GM19372 (cell line): Measurements from ENCODE around the gene KCNQ1.

Experiments
- ATAC-seq: cut with Tn5 transposase; IDR thresholded peaks from one replicate; pipeline ENCODE4 v1.9.1; 2021; ENCODE audit warnings: mild to moderate bottlenecking, low read depth, moderate library complexity; ENCODE audit not compliant: unreplicated experiment

Gene KCNQ1

DNA sequence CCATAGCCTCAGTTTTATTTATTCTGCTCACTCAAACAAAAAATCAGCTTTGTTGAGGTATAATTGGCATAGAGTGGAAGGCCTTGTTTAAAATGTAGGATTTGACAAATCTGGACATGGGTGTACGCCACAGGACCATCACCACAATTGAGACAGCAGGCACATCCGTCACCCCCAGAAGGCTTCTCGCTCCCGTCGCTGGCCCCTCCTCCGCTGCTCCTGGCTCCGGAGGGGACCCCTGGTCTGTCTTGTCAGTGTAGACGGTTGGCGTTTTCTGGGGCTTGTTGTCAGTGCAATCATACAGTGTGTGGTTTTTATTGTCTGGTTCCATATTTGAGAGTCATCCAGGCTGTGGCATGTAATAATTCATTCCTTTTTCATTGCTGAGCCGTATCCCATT lies 97.6 kb downstream of the KCNQ1 start:
- no peak for ATAC-seq

DNA sequence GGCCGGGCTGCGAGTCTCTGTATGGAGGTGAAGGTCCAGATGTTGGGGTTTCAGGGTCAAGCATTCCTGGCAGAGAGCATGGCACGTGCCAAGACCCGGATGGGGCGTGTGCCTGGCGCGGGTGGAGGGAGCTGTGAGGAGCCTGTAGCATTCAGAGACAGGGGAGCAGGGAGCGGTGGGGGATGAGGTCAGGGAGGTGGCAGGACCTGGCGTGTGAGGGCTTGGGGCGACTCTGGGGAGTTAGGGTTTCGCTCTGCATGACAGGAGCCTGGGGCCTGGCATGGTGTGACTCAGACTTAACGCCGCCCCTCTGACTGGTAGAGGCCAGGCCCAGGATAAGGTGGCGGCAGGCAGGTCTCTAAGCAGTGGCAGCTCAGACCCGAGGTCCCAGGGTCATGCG lies 103.0 kb downstream of the KCNQ1 start:
- ATAC-seq: no peak

DNA sequence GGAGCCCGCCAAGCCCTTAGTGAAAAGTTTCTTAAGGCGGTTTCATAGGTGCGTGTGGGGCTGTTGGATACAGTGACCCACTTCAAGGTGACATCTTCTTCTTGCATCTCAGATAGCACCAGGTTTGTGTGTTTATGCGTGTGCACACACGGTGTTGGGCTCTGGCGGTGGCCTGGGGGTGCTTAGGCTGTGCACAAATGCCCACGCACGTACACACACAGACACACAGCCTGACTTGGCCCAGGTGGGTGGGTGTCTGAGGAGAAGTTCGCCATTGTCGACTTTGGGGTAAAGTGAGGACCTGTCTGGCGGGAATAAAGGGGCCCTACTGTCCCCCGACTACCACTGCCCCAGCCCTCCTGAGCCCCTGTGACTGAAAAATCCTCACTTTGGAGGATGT lies 103.8 kb downstream of the KCNQ1 start:
- no peak for ATAC-seq

- ATAC-seq: no peak
Observed at GRCh38 chr11:2549080-2549479, 104.3 kb downstream of the KCNQ1 start.

- no peak for ATAC-seq
Observed at GRCh38 chr11:2549491-2549875, 104.7 kb downstream of the KCNQ1 start.

DNA sequence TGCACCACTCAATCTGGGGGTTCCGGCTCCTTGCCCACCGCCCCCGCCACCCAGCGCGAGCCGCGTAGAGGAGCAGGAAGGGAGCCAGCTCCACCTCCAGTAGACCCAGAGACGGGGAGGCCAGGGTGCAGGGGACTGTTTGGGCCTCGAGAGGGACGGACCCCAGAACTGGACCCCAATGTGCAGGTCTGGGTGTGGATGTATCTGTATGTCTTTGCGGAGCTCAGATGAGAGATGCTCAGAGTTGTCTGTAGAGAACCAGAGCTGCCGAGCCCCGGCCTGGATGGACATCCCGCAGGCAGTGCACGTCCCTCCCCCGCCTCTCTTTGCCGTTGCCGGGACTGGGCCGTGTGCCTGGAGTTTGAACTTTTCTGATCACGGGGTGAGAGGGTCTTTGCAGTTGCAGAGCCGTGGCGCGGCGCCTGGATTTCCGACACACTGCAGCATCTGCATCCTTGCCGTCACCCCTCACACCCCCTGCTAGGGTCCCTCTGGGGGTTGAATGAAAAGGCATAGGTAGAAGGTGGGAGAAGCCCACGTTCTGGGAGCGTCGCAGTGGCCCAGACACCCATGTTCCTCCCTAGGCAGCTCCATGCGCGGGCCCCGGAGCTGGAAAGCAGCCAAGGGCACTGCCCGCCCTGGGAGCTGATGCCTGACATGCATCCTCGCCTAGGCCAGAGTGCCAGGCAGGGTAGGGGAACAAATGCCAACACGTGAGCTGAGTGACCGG lies 105.2 kb downstream of the KCNQ1 start:
- ATAC-seq: no peak

DNA sequence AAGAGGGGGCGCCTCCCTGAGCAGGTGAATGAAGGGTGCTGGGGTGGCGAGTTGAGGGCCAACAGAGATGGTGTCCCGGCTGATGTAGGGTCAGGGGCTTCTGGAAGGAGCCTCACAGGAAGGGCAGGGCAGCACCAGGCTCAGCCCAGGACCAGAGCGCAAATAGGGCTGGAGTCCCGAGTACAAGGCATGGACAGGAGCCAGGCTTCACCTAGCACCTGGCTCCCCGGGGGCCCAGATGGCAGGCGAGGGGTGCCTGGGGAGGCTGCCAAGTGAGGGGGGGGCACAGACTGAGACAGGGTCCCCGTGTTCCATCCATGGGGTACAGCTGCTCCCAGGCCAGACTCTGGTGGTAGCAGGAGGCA lies 105.8 kb downstream of the KCNQ1 start:
- ATAC-seq: no peak

DNA sequence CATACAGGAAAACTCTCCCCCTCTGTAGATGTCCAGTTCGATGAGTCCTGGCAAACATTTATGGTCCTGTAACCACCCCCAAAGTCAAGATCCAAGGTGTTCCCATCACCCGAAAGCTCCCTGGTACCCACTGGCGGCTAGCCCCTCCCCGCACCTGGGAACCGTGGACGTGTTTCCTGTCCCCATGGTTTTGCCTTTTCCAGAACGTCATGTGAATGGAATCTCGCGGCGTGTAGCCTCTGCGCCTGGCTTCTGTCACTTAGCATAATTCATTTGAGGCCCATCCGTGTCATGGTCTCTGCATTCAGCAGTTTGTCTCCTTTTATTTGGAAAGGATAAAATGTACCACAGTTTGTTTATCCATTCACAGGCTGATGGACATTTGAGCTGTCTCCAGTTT lies 106.3 kb downstream of the KCNQ1 start:
- no peak for ATAC-seq

GRCh38 chr11:2552210-2552609 lies 107.4 kb downstream of the KCNQ1 start:
- ATAC-seq: no peak

DNA sequence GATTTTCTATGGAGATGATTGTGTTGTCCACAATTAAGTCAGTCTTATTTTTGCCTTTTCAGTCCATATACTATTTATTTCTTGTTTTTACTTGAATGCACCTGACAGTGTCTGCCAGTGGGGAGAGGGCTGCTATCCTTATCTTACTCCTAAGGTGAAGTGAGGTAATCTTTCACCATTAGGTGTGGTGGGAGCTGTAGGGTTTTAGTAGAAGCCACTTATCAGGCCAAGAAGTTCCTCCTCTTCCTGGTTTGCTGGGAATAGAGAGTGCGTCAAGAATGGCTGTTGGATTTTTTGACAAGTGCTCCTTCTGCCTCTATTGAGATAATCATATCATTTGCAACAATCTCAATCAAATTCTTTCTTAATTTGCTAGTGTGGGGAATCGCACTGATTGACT lies 108.4 kb downstream of the KCNQ1 start:
- no peak for ATAC-seq

GRCh38 chr11:2553886-2554285 lies 109.1 kb downstream of the KCNQ1 start:
- no peak for ATAC-seq

DNA sequence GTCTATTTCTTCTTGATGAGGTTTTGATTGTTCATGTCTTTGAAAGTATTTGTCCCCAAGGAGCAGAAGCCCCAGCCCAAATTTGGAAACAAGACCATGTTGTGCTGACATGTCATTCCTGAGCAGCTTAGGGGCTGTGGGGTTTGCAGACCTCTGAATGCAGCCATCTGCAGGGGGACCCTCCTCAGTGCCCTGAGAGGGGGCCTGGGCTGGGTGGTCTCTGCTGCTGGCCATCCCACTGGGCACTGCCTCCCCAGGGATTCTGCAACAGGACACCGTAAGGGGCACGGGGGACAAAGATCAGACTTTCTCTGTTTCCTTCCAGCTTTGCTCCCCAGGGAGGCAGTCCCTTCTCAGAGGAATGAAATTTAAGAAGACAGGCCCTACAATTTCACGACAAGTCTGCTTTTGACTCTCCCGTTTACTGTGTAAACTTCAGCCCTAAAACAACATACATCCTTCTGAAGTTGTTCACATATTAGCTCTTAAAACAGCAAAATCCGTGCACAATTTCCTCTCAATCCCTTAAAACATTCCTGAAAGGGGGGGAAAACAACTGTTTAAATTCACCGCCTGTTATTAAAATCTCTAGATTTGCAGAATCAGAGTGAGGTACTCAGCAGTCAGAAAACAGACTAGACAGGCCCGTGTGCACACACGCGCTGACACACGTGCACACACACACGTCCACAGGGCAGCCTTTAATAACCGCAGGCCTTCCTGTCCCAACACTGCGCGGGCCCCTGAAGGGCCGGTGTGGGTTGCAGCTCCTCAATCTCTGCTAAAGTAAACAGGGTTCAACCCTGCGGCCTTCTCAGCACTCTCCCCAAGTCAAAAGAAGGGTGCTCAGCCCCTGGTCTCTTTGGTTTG lies 109.8 kb downstream of the KCNQ1 start:
- ATAC-seq: no peak

GRCh38 chr11:2555336-2555735 lies 110.5 kb downstream of the KCNQ1 start:
- no peak for ATAC-seq

GRCh38 chr11:2555891-2556290 lies 111.1 kb downstream of the KCNQ1 start:
- ATAC-seq: no peak

DNA sequence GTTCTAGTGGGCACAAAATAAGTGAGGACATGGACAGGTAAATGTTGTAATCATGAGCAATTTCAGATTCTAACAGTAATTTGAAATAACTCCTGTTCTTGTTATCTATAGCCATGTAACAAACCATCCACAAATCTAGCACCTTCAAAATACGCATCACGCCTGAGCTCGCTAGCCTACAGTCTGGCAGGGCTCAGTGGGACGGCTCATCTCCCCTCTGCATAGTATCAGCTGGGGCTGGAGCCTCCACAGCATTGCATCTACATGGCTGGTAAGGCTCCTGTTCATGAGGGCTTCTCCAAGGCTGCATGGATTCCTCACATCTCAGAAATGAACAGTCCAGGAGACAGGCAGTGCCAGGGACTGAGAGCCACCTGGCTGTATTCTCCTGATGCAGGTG lies 112.6 kb downstream of the KCNQ1 start:
- no peak for ATAC-seq

- no peak for ATAC-seq
Observed at GRCh38 chr11:2558397-2558796, 113.6 kb downstream of the KCNQ1 start.

- ATAC-seq: no peak
Observed at GRCh38 chr11:2558861-2559526, 114.2 kb downstream of the KCNQ1 start.

DNA sequence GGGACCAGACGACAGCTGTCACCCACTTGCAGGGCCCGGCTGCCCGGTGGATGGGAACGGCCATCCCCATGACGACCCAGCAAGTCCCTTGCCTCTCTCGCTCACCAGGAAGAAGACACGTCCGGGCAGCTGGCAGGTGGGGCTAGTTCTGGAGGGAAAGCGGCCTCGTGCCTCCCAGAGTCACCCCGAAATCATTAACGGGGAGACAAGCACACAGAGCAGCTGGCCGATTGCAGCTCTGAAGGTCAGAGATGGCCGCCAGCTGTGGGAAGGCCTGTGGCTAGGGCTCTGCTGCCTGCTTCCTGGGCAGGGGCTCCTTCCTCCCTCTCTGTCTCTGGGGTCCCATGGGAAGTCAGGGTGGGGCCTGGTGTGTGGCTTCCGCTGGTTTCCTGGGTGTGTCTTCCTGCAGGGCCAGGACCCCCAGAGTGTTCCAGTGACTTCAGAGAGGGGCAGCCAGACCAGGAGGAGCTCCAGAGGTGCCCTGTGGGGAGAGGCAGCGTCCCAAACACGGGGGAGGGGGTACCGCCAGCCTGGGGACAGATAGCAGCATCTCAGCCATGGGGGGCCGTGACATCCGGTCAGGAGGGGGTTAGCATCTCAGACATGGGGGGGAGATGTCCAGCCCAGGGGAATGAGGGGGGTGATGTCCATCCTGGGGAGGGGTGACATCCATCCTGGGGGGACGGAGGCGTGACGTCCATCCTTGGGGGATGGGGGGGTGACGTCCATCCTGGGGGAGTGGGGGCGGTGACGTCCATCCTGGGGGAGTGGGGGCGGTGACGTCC lies 114.9 kb downstream of the KCNQ1 start:
- ATAC-seq: no peak

DNA sequence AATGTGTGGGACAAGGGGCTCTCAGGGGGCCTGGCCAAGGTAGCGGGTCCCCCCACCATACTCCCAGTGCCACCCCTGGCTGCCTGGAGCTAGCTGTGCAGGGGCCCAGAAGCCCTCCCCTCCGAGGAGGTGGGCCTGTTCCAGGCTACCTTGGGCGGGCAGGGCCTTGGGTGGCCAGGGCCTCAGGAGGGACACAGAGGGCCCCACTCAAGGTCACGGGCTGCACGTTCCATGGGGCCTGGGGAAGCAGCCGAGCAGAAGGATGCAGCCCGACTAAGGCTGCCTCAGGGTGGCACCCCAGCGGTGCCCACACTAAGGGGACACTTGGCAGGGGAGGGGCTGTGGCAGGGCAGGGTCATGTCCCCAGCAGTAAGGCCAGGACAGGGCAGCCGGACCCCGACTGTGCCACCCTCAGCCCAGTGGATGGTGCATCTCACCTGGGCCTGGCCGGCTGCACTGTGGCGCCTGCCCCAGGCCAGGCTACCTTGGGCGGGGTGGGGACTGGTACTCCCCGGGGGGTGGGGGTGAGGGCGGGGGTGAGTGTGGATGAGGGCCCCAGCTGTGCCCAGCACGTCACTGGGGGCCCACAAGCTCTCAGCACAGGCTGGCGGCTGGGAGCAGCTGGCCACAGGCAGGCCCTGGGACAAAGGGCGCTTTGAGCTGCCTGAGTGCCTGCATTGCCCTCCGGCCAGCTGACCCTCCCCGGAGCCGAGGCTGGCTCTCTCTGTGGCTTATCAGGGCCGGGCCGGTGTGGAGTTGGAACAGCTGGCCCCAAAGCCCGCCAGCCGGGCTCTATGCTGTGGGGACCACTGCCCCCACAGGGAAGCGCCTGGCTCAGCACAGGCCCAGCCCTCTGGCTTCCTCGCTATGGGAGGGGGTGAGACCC lies 117.1 kb downstream of the KCNQ1 start:
- ATAC-seq: no peak

DNA sequence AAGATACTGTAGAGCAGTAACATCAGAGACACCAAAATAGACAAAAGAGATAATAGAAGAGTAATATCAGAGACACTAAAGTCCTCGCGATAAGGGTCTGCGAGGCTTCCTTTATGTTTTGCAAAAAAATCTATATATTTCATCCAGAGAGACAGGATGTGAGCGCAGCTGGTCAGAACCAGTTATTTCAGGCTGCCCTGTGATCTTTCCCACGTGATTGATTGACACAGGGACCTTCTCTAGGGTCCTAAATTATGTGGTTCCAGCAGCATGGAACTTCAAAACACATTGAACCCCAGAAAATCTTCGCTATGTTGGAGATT lies 118.0 kb downstream of the KCNQ1 start:
- ATAC-seq: no peak
